IPS-20b (cell line): ENCODE results near the gene SIN3B.
"Not testable (repeated sequence)": the region's sequence is repeated elsewhere in the genome, so short reads cannot be mapped to it uniquely, and the experiment has no call there.

Experiments
- H3K27ac ChIP-seq: one replicate; pipeline ENCODE4 v1.5.1; 2013; ENCODE audit warnings: low read length
- H3K27me3 ChIP-seq: 2 replicates; pipeline ENCODE4 v1.6.1; 2013; ENCODE audit warnings: mild to moderate bottlenecking, low read length, inconsistent platforms; ENCODE audit not compliant: insufficient read depth
- H3K36me3 ChIP-seq: 2 replicates; pipeline ENCODE4 v1.6.1; 2013; ENCODE audit warnings: low read depth, mild to moderate bottlenecking, inconsistent platforms, low read length, moderate library complexity; ENCODE audit not compliant: insufficient read depth
- H3K4me1 ChIP-seq: 2 replicates; pipeline ENCODE4 v1.6.1; 2013; ENCODE audit warnings: mild to moderate bottlenecking, control low read depth, inconsistent platforms, low read length, moderate library complexity; ENCODE audit not compliant: insufficient read depth
- H3K4me3 ChIP-seq: 2 replicates; pipeline ENCODE4 v1.5.1; 2013; ENCODE audit warnings: mild to moderate bottlenecking, low read length, inconsistent platforms
- H3K9ac ChIP-seq: 2 replicates; pipeline ENCODE4 v1.6.1; 2013; ENCODE audit warnings: low read depth, mild to moderate bottlenecking, inconsistent platforms, low read length, moderate library complexity
- H3K9me3 ChIP-seq: 2 replicates; pipeline ENCODE4 v1.6.1; 2013; ENCODE audit warnings: mild to moderate bottlenecking, low read depth, low read length, inconsistent platforms; ENCODE audit not compliant: insufficient read depth

The SIN3B gene

DNA sequence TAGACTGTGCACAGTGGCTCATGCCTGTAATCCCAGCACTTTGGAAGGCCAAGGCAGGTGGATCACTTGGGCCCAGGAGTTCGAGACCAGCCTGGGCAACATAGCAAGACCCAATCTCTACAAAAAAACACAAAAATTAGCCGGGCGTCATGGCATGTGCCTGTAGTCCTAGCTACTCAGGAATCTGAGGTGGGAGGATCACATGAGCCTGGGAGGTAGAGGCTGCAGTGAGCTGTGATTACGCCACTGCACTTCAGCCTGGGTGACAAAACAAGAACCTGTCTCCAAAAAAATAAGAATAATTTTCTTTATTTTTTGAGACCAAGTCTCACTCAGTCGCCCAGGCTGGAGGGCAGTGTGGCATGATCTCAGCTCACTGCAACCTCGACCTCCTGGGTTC lies 30.9 kb upstream of the SIN3B start:
- not testable (repeated sequence) for H3K36me3 ChIP-seq, H3K9ac ChIP-seq, H3K27me3 ChIP-seq, H3K9me3 ChIP-seq, H3K27ac ChIP-seq, H3K4me1 ChIP-seq, H3K4me3 ChIP-seq

DNA sequence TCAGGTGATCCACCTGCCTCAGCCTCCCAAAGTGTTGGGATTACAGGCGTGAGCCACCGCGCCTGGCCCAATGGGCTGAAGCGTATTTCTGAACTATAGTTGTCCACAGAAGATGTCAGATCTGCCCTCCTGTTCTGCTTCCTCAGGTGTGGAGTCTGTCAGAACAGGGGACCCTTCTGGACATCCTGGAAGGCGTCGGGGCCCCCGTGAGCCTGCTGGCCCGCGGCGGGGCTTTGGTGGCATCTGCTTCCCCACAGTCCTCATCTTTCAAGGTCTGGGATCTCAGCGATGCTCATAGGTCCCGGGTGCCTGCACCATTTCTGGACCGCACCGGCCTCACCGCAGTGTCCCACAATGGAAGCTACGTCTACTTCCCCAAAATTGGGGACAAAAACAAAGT lies 29.5 kb upstream of the SIN3B start:
- no peak overlapping the region for H3K9ac ChIP-seq
- H3K4me1 ChIP-seq, result no peaks in the 10 kb centered on the region
- H3K27ac ChIP-seq, result no peak overlapping the region
- H3K36me3 ChIP-seq, result no peaks in the 10 kb centered on the region
- no peak overlapping the region for H3K4me3 ChIP-seq
- peaks cover 7% of the 10 kb centered on the region; the same call in 1 of the 2 replicates for H3K9me3 ChIP-seq
- H3K27me3 ChIP-seq, result no peaks in the 10 kb centered on the region

DNA sequence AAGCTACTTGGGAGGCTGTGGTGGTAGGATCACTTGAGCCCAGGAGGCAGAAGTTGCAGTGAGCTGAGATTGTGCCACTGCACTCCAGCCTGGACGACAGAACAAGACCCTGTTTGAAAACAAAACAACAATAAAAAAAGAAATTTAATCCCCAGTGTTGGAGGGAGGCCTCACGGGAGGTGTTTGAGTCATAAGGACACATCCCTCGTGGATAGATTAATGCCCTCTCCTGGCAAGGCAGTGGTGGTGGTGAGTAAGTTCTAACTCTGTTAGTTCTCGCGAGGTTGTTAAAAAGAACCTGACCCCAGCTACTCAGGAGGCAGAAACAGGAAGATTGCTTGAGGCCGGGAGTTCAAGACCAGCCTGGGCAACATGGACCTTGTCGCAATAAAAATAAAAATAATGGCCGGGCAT lies 27.6 kb upstream of the SIN3B start:
- H3K4me3 ChIP-seq, result no peak overlapping the region
- H3K9me3 ChIP-seq, result no peaks in the 10 kb centered on the region
- no peak overlapping the region for H3K9ac ChIP-seq
- H3K36me3 ChIP-seq, result no peaks in the 10 kb centered on the region
- no peaks in the 10 kb centered on the region for H3K4me1 ChIP-seq
- H3K27me3 ChIP-seq, result no peaks in the 10 kb centered on the region
- H3K27ac ChIP-seq, result no peak overlapping the region

DNA sequence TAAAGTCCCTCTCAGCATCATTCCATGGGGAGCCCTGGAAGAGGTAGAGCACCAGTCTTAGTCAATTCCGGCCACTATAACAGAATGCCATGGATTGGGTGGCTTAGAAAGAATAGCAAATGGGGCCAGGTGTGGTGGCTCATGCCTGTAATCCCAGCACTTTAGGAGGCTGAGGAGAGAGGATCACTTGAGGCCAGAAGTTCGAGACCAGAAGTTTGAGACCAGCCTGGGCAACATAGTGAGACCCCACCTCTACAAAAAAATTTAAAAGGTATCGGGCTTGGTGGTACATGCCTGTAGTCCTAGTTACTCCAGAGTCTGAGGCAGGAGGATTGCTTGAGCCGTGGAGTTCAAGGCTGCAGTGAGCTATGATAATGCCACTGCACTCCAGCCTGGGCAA lies 25.0 kb upstream of the SIN3B start:
- H3K27ac ChIP-seq, result no peak overlapping the region
- no peak overlapping the region for H3K4me3 ChIP-seq
- no peak overlapping the region for H3K9ac ChIP-seq
- no peaks in the 10 kb centered on the region for H3K9me3 ChIP-seq
- H3K36me3 ChIP-seq, result no peaks in the 10 kb centered on the region
- H3K4me1 ChIP-seq, result no peaks in the 10 kb centered on the region
- H3K27me3 ChIP-seq, result no peaks in the 10 kb centered on the region

DNA sequence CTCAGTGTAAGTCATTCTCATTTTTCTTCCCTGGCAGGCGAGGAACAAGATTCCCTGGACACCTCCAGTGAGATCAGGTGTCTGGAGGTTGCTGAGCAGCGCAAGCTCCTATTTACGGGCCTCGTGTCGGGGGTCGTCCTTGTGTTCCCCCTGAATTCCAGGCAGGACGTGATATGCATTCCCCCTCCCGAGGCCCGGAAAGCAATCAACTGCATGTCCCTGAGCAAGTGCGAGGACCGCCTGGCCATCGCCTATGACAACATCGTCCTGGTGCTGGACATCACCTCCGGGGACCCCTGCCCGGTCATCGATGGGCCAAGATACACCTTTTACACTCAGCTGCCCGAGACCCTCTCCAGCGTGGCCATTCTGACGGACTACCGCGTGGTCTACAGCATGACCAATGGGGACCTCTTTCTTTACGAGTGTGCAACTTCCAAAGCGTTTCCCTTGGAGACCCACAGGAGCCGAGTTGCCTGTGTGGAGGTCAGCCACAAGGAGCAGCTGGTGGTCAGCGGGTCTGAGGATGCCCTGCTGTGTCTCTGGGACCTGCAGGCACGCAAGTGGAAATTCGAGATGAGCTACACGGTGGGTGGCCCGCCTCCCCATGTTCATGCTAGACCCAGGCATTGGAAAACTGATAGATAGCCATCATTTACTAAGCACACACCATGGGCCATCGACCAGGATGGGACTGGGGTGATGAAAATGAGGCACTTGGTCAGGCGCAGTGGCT lies 21.5 kb upstream of the SIN3B start:
- no peaks in the 10 kb centered on the region for H3K27me3 ChIP-seq
- H3K4me3 ChIP-seq, result no peak overlapping the region
- no peak overlapping the region for H3K27ac ChIP-seq
- no peaks in the 10 kb centered on the region for H3K9me3 ChIP-seq
- H3K36me3 ChIP-seq, result no peaks in the 10 kb centered on the region
- no peaks in the 10 kb centered on the region for H3K4me1 ChIP-seq
- H3K9ac ChIP-seq, result no peak overlapping the region

DNA sequence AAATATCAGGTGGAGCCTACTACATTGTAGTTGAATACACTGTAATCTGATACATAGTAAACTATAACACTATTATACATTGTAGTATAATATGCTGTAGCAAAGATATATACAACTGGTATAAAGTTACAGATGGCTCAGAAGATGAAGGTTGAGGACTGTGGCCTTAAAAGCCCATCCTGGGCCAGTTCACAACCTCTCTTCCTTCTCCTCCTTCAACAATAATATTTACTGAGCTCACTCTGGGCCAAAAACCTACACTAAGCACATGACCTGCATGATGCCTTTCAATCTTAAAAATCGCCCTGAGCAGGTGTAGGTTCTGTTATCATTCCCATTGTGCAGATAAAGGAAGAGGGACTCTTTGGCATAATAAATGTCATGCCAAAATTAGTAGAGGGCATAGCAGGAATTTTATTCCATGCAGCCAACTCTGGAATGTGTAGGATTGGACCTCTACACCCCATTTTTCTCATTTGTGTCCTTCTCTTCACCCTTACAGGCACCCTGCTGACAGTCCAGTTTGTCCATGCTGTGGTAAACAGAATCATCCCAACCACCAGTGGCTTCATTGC lies 14.6 kb upstream of the SIN3B start:
- Histone ChIP-seq H3K9me3 (no peaks in the 10 kb centered on the region), H3K36me3 (no peaks in the 10 kb centered on the region), H3K27ac (no peak overlapping the region), H3K4me3 (no peak overlapping the region), H3K9ac (no peak overlapping the region), H3K27me3 (no peaks in the 10 kb centered on the region), H3K4me1 (no peaks in the 10 kb centered on the region)

DNA sequence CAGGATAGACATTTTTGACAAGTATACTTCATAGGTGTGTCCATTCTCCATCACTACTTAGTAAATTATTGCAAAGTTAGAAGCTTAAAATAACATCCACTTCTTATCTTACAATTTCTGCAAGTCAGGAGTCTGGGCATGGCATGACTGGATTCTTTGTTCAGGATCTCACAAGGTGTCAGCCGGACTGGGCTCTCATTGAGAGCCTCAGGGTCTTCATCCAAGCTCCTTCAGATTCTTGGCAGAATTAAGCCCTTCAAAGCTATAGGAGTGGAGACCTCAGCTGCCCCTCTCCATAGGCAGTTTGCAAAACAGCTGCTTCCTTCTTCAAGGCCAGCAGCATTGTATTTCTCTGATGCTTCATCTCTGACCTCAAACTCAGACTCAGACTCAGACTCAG lies 9.1 kb upstream of the SIN3B start:
- H3K4me1 ChIP-seq, result 0 out of 2 replicates have a peak, but pooled peaks cover 7% of the 10 kb centered on the region
- no peaks in the 10 kb centered on the region for H3K27me3 ChIP-seq
- H3K9ac ChIP-seq, result no peak overlapping the region
- H3K27ac ChIP-seq, result no peak overlapping the region
- H3K4me3 ChIP-seq, result no peak overlapping the region
- no peaks in the 10 kb centered on the region for H3K36me3 ChIP-seq
- H3K9me3 ChIP-seq, result no peaks in the 10 kb centered on the region

DNA sequence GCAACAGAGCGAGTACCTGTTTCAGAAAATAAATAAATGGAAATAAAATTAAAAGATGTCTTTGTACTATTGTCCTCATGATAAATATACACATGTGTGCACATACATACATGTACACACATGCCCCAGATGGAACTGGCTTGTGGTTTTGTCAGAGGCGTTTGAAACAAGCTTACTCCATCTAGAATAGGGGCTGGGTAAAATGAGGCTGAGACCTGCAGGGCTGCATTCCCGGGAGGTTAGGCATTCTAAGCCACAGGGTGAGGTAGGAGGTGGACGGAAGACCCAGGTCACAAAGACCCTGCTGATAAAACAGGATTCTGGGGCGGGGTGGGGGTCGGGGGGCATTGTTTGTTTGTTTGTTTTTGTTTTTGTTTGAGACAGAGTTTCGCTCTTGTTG lies 8.1 kb upstream of the SIN3B start:
- no peaks in the 10 kb centered on the region for H3K27me3 ChIP-seq
- no peak overlapping the region for H3K9ac ChIP-seq
- H3K36me3 ChIP-seq, result no peaks in the 10 kb centered on the region
- no peak overlapping the region for H3K4me3 ChIP-seq
- no peak overlapping the region for H3K27ac ChIP-seq
- peaks cover 17% of the 10 kb centered on the region; the same call in 1 of the 2 replicates for H3K4me1 ChIP-seq
- no peaks in the 10 kb centered on the region for H3K9me3 ChIP-seq

DNA sequence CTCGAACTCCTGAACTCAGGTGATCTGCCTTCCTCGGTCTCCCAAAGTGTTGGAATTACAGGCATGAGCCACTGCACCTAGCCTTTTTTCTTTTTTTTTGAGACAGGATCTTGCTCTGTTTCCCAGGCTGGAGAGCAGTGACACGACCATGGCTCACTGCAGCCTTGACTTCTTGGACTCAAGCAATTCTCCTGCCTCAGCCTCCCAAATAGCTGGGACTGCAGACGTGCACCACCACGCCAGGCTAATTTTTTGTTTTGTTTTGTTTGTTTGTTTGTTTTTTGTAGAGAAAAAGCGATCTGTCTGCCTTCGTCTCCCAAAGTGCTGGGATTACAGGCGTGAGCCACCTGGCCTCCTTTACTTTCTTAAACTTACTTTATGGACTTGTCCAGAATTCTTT lies 6.5 kb upstream of the SIN3B start:
- Histone ChIP-seq H3K9ac (no peak overlapping the region), H3K36me3 (no peaks in the 10 kb centered on the region), H3K4me1 (peaks cover 19% of the 10 kb centered on the region; the same call in 1 of the 2 replicates), H3K27me3 (no peaks in the 10 kb centered on the region), H3K9me3 (no peaks in the 10 kb centered on the region), H3K27ac (no peak overlapping the region), H3K4me3 (no peak overlapping the region)

DNA sequence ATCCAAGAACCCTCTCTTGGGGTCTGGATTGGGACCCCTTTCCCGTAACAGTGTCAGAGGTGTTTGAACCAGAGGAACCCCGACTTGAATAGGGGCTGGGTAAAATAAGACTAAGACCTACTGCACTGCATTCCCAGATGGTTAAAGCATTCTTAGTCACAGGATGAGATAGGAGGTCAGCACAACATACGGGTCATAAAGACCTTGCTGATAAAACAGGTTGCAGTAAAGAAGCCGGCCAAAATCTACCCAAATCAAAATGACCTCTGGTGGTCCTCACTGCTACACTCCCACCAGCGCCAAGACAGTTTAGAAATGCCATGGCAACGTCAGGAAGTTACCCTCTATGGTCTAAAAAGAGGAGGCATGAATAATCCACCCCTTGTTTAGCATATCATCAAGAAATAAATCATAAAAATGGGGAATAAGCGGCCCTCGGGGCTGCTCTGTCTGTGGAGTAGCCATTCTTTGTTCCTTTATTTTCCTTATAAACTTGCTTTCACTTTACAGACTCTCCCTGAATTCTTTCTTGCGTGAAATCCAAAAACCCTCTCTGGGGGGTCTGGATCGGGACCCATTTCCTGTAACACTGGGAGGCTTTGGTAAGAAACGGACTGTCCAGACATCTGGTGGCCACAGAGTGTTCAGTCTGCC lies 4.4 kb upstream of the SIN3B start:
- Histone ChIP-seq H3K27me3 (no peaks in the 10 kb centered on the region), H3K9ac (peak overlapping the region; percentile 59; the same call in 1 of the 2 replicates), H3K4me1 (peaks cover 19% of the 10 kb centered on the region; the same call in 1 of the 2 replicates), H3K36me3 (no peaks in the 10 kb centered on the region), H3K4me3 (peak overlapping the region; percentile 60), H3K9me3 (no peaks in the 10 kb centered on the region), H3K27ac (no peak overlapping the region)

DNA sequence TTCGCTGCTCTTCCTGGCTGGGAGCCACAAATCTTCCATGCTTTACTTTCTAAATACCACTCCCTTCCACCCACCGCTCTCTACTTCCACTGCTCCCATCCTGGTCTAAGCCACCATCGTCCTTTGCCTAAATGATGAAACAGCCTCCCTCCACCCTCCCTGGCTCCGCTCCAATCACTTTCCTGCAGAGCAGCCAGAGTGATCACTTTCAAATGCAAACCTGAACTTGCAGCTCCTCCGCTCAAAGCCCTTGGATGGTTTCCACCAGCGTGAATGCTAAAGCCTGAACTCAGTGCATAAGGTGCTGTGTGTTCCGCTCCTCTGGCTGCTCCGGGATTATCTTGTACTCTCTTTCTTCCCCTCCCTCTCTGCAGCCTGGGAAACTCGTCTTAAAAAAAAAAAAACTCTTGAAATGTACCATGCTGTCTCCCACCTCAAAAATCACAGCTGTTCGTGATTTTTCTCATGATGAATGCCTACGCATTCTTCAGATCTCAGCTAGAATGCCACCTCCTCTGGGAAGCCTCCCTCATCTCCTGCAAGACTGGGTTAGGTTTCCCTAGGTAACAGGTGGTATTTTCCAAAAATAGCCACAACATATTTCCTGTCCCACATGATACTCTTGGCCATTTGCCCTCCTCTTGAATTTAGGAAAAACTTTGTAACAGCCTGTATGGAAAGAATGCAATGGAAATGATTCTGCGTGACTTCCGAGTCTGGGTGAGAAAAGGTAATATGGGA lies 3.7 kb upstream of the SIN3B start:
- Histone ChIP-seq H3K4me1 (peaks cover 22% of the 10 kb centered on the region; the same call in 1 of the 2 replicates), H3K27ac (peak overlapping the region; percentile 2), H3K27me3 (no peaks in the 10 kb centered on the region), H3K9me3 (no peaks in the 10 kb centered on the region), H3K36me3 (no peaks in the 10 kb centered on the region), H3K4me3 (peak overlapping the region; percentile 60), H3K9ac (peak overlapping the region; percentile 59; the same call in 1 of the 2 replicates)
